HG03108 (cell line): ENCODE measurements around the gene C2orf69.

Experiments used
- ATAC-seq: cut with Tn5 transposase; IDR thresholded peaks from one replicate; pipeline ENCODE4 v1.9.1; 2021; ENCODE audit warnings: moderate library complexity; ENCODE audit not compliant: unreplicated experiment

The C2orf69 gene, protein sequence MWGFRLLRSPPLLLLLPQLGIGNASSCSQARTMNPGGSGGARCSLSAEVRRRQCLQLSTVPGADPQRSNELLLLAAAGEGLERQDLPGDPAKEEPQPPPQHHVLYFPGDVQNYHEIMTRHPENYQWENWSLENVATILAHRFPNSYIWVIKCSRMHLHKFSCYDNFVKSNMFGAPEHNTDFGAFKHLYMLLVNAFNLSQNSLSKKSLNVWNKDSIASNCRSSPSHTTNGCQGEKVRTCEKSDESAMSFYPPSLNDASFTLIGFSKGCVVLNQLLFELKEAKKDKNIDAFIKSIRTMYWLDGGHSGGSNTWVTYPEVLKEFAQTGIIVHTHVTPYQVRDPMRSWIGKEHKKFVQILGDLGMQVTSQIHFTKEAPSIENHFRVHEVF

GRCh38 chr2:199911052-199911876 is at the start of gene C2orf69:
Gene C2orf69 (plus strand): TSS chr2:199911293. CDS start chr2:199911439, 146 bp downstream.
- peak; percentile 83 for ATAC-seq

DNA sequence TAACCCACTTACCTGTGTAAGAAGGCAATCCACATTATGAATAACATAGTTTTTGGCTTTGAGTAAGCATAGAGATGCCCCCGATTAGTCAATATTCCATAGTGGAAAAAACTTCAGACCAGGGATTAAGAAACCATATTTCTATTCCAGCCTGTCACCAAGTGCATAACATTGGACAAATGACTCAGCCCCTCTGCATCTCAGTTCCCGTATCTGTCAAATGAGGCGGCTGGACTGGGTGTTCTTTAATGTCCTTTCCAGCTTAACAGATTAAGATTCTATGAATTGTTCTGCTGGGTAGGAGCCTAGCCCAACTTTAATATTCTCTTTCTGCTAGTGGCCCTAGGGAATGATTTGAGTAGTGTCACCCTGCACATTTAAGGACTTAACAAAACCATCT is 48.3 kb upstream of the C2orf69 start:
- no peak for ATAC-seq

GRCh38 chr2:199865905-199866304 is 45.2 kb upstream of the C2orf69 start:
- ATAC-seq = no peak

- ATAC-seq = no peak
Observed at GRCh38 chr2:199868431-199869226, 42.5 kb upstream of the C2orf69 start.

DNA sequence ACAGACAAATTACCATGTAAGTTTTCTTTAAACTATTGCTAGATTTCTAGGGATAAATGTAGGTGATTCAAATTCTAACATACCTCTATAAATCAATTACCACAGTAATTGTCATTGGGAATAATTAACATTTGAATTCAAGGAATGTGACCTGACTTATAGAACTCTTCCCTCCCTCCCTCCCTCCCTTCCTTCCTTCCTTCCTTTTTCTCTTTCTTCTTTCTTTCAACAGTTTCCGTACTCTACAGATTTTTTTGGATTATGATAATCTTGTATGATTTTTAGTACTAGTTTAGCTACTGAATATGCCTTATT is 41.9 kb upstream of the C2orf69 start:
- ATAC-seq = no peak

- no peak for ATAC-seq
Observed at GRCh38 chr2:199869653-199870052, 41.4 kb upstream of the C2orf69 start.

GRCh38 chr2:199870581-199870980 is 40.5 kb upstream of the C2orf69 start:
- ATAC-seq = no peak

GRCh38 chr2:199874209-199874608 is 36.9 kb upstream of the C2orf69 start:
- no peak for ATAC-seq

DNA sequence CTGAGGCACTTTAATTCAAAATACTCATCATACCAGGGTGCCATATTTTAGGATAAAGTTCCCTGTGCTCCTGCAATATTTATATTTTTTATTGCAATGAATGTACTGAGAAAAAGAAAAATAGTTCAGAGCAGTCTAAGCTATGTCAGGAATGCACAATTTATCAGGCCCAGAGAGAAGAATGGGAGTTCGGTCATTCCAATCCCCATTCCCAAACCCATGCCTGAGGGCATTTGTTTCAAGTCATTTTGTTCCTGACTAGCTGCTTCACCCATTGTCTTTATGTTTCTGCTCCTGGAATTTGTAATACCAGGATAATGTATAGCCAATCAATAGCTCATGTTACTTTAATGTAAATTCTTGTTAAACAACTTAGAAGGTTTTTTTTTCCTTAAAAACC is 35.7 kb upstream of the C2orf69 start:
- ATAC-seq = no peak

GRCh38 chr2:199882667-199883066 is 28.4 kb upstream of the C2orf69 start:
- ATAC-seq = no peak

DNA sequence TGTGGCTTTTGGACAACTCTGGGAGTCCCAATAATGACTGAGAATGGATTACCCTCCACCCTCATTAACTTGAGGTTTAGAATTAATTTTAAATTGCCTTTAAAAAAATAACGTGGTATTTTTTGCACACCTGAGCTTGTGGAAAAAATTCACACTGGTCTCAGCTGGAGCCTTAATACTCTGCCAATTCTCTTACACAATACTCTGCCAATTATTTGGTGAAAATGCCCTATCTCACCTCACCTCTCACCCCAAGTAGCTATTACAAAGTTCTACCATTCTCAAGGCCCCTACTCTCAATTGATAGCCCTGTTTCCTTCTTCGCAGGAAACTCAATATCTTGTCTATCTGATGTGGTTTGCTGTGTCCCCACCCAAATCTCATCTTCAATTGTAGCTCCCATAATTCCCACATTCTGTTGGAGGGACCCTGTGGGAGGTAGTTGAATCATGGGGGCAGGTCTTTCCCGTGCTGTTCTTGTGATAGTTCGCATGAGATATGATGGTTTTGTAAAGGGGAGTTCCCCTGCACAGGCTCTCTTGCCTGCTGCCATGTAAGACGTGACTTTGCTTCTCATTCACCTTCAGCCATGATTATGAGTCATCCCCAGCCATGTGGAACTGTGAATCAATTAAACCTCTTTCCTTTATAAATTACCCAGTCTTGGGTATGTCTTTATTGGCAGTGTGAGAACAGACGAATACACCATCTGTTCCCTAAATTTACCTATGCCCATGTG is 27.4 kb upstream of the C2orf69 start:
- ATAC-seq = no peak

GRCh38 chr2:199895406-199895805 is 15.7 kb upstream of the C2orf69 start:
- ATAC-seq = no peak

DNA sequence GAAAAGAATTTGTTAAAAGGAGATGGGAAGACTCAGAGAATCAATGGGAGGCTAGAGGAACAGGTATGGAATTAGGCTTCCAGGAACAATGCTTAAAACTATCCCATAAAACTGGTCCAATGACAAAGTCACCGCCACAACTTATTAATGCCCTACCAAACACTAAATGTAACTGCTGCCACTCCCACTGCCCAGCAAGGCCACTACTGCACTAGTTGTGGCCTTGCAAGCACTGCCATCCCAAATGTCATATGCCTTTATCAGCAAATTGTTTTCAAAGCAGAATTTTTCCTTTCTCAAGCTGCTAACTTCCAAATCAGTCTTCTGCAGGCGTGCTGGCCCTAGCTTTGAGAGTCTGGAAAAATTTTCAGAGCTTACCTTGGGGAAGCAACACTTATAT is 14.5 kb upstream of the C2orf69 start:
- ATAC-seq = no peak

- no peak for ATAC-seq
Observed at GRCh38 chr2:199901942-199902341, 9.2 kb upstream of the C2orf69 start.

- no peak for ATAC-seq
Observed at GRCh38 chr2:199902486-199903110, 8.5 kb upstream of the C2orf69 start.

- no peak for ATAC-seq
Observed at GRCh38 chr2:199903111-199903510, 8.0 kb upstream of the C2orf69 start.

GRCh38 chr2:199907008-199907714 is 3.9 kb upstream of the C2orf69 start:
- ATAC-seq = no peak

GRCh38 chr2:199910338-199911051 is 598 bp upstream of the C2orf69 start:
- ATAC-seq = no peak

- no peak for ATAC-seq
Observed at GRCh38 chr2:199911877-199912161, 726 bp downstream of the C2orf69 start.
